Measurements from ENCODE around the gene B3GNT4. TPM values are rescaled to one million over a fixed set of nuclear protein-coding genes. Genes with fewer than 3 reads are reported as not detected.

B3GNT4 gene
- 0.60 to 1.1 TPM (median 0.72 TPM) in 5 replicates for total RNA-seq (2022; extraction: Qiagen RNA extraction)

GRCh38 chr12:122203301-122204166 lies at the start of gene B3GNT4:
B3GNT4 (plus strand) TSS chr12:122203709; CDS start chr12:122204619, 910 bp downstream.

GRCh38 chr12:122174155-122174845 lies 29.2 kb upstream of the B3GNT4 start, which contains the start of gene IL31:
IL31 (minus strand) TSS chr12:122174221; CDS start chr12:122174172, 49 bp downstream.

GRCh38 chr12:122182887-122183587 lies 20.5 kb upstream of the B3GNT4 start, which contains the start of gene LRRC43:
LRRC43 (plus strand) TSS chr12:122183123; CDS start chr12:122183145, 22 bp downstream.

DNA sequence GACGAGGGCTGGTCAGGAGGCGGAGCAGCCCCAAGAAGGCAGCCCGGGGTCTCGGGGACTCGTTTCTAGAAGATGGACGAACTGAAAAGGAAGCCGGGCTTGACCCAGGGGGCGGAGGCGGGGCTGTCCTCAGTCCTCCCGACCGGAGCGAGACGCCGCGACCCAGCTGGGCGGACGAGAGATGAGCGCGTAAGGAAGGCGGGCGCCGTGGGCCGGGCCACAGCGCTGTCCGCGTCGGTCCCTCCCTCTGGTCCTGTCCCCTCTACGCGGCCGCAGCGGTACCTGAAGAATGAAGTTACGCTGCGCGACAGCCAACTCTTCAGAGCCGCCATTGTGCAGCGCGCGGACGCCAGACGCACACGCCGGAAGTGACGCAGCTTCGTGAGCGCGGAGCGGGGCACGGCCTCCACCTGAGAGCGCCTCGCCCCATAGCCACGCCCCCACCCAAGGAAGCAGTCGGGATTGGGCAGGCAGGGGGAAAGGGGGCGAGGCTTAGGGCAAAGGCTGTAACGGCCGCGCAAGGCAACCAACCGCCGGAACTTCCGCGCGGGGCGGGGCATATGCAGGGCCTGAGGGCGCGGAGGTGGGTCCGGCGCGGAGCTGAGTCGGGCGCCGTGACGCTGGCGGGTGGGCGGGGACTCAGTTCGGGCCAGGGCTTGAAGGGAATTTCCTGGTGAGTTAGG lies 22.3 kb downstream of the B3GNT4 start, which contains the start of gene DIABLO:
DIABLO (minus strand) TSS at position 370 of the 683 bp plus-strand sequence; CDS start at position 332, 38 bp downstream.

Other genes starting within 250 kb of the B3GNT4 start
- gene BCL7A, start 181.8 kb upstream of the B3GNT4 start, total RNA-seq (2022; extraction: Qiagen RNA extraction) = 9.7 to 12.4 TPM (median 10.8 TPM) in 5 replicates
- gene MLXIP, start 125.0 kb upstream of the B3GNT4 start, total RNA-seq (2022; extraction: Qiagen RNA extraction) = 32.0 to 43.9 TPM (median 40.9 TPM) in 5 replicates
- gene IL31, start 29.5 kb upstream of the B3GNT4 start, total RNA-seq (2022; extraction: Qiagen RNA extraction) = not detected in 5 replicates
- gene LRRC43, start 20.6 kb upstream of the B3GNT4 start, total RNA-seq (2022; extraction: Qiagen RNA extraction) = 0.10 to 0.25 TPM (median 0.17 TPM) in 4 of 5 replicates, not detected in the other
- gene DIABLO, start 22.3 kb downstream of the B3GNT4 start, total RNA-seq (2022; extraction: Qiagen RNA extraction) = 67.7 to 72.7 TPM (median 68.7 TPM) in 5 replicates
- 17.5 to 20.5 TPM (median 18.5 TPM) in 5 replicates for gene VPS33A, start 62.8 kb downstream of the B3GNT4 start, total RNA-seq (2022; extraction: Qiagen RNA extraction)
- gene CLIP1, start 219.0 kb downstream of the B3GNT4 start, total RNA-seq (2022; extraction: Qiagen RNA extraction) = 28.3 to 43.8 TPM (median 30.5 TPM) in 5 replicates

All from A549 treated with AZD2906 at 1 μM for 4 hours (cell line).